Gastroesophageal sphincter (tissue), 3 donors: Measurements from ENCODE around the gene OGDH.
"Not testable (repeated sequence)": the region's sequence is repeated elsewhere in the genome, so short reads cannot be mapped to it uniquely, and the experiment has no call there.

ENCODE experiments used
- EP300 ChIP-seq: sonication (generic); formaldehyde crosslinking; IDR thresholded peaks from one replicate; pipeline ENCODE4 v1.6.1; 2017; ENCODE audit warnings: antibody characterized with exemption, mild to moderate bottlenecking
- POLR2A ChIP-seq, 2 donors: fragments of 450-650 bp; IDR thresholded peaks; one replicate each; pipeline ENCODE4 v1.6.1; 2017; ENCODE audit warnings: antibody characterized with exemption in 2 of 2, mild to moderate bottlenecking in 2 of 2, moderate library complexity in 1 of 2
- POLR2AphosphoS5 ChIP-seq: sonication (generic); formaldehyde crosslinking; IDR thresholded peaks from one replicate; pipeline ENCODE4 v1.6.1; 2017; ENCODE audit warnings: antibody characterized with exemption
- TF ChIP-seq, protein P1 (sequence below), 4 experiments: fragments of 200-600 bp in 2 of 4; fragments of 450-650 bp in 2 of 4; sonication (generic) in 1 of 4; IDR thresholded peaks; one replicate each; pipeline ENCODE4 v1.5.1; 2017 to 2019; ENCODE audit warnings: antibody characterized with exemption in 4 of 4, mild to moderate bottlenecking in 2 of 4, moderate library complexity in 2 of 4

- TF ChIP-seq, protein P1, sequence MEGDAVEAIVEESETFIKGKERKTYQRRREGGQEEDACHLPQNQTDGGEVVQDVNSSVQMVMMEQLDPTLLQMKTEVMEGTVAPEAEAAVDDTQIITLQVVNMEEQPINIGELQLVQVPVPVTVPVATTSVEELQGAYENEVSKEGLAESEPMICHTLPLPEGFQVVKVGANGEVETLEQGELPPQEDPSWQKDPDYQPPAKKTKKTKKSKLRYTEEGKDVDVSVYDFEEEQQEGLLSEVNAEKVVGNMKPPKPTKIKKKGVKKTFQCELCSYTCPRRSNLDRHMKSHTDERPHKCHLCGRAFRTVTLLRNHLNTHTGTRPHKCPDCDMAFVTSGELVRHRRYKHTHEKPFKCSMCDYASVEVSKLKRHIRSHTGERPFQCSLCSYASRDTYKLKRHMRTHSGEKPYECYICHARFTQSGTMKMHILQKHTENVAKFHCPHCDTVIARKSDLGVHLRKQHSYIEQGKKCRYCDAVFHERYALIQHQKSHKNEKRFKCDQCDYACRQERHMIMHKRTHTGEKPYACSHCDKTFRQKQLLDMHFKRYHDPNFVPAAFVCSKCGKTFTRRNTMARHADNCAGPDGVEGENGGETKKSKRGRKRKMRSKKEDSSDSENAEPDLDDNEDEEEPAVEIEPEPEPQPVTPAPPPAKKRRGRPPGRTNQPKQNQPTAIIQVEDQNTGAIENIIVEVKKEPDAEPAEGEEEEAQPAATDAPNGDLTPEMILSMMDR (IDR thresholded peaks at IDR 0.05): not testable (repeated sequence)
- not testable (repeated sequence) for TF ChIP-seq EP300; POLR2A (IDR thresholded peaks at IDR 0.05); POLR2AphosphoS5
These were observed 43.8 kb upstream of the OGDH start for GRCh38 chr7:44562622-44562962.
